GM12872 (cell line): ENCODE measurements around the gene KIF26B.

Experiments used
- TF ChIP-seq, protein P1 (sequence below): IDR thresholded peaks from 3 replicates; pipeline ENCODE4 v1.5.1; 2011; ENCODE audit warnings: low read depth, mild to moderate bottlenecking, low read length, moderate library complexity; ENCODE audit not compliant: insufficient read depth

KIF26B gene

DNA sequence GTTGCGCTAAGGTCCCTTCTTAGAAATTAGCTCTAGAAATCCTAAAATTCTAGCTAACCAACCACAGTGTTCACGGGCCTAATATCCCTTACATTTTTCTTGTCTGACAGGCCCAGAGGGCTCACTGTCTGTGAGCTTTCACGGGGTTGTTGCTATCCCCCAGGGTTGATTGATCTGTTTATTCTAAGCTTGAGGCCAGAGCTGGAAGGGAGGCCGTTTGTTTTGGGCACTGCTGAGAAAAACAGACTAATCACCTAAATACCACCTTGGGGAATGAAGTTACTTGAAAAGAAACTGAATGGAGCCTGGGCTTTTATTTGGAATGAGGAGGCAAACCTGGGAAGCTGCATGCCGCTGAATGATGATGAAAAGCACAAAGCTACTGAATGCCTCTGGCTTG, 162.4 kb downstream of the KIF26B start:
- TF ChIP-seq, protein P1, sequence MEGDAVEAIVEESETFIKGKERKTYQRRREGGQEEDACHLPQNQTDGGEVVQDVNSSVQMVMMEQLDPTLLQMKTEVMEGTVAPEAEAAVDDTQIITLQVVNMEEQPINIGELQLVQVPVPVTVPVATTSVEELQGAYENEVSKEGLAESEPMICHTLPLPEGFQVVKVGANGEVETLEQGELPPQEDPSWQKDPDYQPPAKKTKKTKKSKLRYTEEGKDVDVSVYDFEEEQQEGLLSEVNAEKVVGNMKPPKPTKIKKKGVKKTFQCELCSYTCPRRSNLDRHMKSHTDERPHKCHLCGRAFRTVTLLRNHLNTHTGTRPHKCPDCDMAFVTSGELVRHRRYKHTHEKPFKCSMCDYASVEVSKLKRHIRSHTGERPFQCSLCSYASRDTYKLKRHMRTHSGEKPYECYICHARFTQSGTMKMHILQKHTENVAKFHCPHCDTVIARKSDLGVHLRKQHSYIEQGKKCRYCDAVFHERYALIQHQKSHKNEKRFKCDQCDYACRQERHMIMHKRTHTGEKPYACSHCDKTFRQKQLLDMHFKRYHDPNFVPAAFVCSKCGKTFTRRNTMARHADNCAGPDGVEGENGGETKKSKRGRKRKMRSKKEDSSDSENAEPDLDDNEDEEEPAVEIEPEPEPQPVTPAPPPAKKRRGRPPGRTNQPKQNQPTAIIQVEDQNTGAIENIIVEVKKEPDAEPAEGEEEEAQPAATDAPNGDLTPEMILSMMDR: no peak

DNA sequence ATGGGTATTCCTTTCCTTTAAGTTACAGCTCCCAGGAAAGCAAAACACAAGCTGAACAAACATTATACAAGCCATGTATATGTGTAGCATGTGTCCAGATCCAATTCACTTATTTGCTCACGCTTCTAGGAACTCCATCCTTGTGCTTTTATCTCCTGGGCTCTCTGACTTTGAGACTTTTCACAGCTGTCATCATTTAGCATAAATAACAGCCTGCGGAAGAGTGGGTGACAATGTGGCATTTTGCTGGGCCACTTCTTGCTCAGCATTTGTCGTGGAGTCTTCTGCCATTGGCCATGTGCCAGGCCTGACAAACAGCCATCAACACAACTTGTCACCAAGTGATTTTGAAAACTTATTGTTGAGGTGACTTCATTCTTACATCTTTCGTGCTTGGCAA, 164.3 kb downstream of the KIF26B start:
- TF ChIP-seq, protein P1: no peak

DNA sequence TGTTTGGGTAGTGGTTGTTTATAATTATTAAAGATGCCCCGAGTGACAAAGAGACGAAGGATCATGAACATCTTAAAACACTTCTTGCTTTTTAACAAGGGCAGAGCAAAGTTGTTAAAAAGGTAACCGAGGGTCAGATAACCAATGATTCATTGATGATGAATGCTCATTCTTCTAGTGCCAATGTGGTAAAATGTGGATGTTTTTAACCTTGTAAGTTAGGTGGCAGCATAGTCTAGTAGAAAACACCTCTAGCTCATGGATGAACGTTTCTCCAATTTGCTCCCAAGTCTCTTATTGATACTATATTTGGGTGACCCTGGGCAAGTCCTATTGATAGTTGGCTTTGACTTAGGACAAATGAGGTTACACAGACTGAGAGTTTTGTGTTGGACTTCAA, 167.9 kb downstream of the KIF26B start:
- TF ChIP-seq, protein P1: no peak

DNA sequence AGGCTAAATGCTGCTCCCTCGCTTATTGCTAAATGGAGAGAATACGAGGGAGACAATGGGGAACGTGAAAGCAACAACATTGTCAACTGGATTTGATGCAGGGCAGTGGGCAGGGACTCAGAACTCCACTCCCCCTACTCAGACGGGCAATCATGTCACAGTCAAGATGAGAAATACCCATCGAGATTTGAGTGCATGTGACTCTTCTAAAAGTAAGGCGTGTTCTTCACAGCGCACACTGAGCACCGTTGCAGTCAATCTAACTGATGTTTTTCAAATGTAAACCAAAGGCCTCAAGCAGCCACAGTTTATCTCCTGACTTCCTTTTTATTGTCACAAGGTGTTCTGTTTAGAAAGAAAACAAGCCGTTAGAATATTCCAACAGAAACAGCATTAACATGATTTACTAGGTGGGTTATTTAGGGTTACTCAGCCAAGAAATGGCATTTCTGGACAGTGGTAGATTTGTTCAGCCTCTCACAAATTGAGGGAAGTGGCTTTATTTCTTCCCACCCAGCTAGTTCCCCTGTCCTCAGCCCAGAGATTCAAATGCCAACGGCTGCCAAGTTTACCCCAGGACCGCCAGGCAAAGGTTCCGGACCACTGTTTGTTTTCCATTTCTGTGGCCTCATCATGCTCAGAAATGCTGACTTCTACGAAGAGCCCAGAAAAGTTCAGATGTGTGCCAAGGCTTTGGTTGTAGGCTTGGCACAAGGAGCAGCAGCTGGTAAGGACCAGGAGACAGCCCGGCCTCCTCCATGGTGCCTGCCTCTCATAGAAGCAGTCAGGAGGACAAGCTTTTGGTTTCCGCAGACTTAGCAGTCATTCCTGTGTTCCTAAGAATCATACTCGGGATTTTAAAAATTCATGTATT, 171.4 kb downstream of the KIF26B start:
- TF ChIP-seq, protein P1: no peak

DNA sequence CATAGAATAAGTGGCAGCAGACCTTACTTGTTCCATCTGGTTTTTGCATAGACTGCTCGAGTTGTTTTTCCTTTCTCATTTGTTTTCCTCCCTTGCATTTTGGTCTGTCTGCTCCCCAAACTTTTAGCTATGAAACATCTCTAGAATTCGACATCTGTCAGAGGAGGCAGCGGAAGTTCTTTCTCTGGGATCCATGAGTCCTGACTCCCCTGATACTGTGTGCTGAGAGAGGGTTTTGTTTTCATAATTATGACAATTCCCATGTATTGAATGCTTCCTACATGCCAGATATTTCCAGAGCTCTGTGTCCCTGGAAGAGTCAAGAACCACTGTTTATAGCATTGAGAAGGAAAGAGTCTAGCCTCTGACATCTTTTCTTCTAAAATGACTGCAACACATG, 172.6 kb downstream of the KIF26B start:
- TF ChIP-seq, protein P1: no peak

DNA sequence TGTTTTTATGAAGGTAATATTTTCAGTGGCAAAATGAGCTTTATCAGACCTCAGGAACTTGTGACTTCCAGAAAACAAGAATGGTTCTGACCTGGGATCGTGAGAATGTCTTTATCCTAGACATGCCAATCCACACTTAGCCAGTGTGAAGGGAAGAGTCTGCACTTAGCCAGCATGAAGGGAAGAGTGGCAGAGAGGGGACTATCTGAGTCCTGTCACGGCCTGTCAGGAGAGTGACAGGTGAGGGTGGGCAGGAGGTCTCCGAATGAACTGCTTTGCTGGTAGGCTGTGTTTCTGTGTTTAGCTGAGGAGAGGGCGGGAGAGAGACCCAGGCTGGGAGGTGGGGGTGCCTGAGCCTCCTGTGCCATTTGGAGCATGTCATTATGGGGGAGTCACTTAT, 173.1 kb downstream of the KIF26B start:
- TF ChIP-seq, protein P1: no peak

DNA sequence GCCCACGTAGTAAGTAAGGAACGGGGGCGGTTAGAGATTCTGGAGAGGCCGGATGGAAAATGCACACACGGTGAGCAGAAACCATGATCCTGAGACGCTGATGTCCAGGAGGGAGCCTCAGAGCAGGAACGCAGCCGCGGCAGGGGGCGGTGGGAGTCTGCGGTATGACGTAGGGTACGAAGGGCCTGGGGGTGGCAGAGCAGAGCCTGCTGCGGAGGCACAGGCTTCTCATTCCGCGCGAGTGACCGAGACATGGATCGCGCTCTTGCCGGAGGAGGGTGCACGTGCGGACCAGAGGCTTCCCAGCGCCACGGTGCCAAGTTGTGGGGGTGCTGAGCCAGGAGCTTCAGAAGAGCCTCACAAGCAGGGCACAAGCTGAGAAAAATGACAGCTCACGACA, 176.2 kb downstream of the KIF26B start:
- TF ChIP-seq, protein P1: no peak
